ENCODE results near the gene LEP.

LEP gene

GRCh38 chr7:128206017-128206746 is 34.9 kb upstream of the LEP start:
- Mint-ChIP-seq H3K4me1 (ENCODE audit: low read depth) (peaks cover 11% of the 10 kb centered on the region), H3K36me3 (no peaks in the 10 kb centered on the region), H3K4me3 (no peak overlapping the region), H3K27ac (no peak overlapping the region), H3K27me3 (peaks cover 18% of the 10 kb centered on the region), H3K9me3 (ENCODE audit: low read depth) (no peaks in the 10 kb centered on the region)

- peaks cover 6% of the 10 kb centered on the region for H3K4me1 Mint-ChIP-seq (ENCODE audit: low read depth)
- no peak overlapping the region for H3K4me3 Mint-ChIP-seq
- no peak overlapping the region for H3K27ac Mint-ChIP-seq
- H3K27me3 Mint-ChIP-seq = peaks cover 14% of the 10 kb centered on the region
- no peaks in the 10 kb centered on the region for H3K9me3 Mint-ChIP-seq (ENCODE audit: low read depth)
- no peaks in the 10 kb centered on the region for H3K36me3 Mint-ChIP-seq
Observed at GRCh38 chr7:128206747-128207500, 34.2 kb upstream of the LEP start.

GRCh38 chr7:128207609-128208008 is 33.5 kb upstream of the LEP start:
- Mint-ChIP-seq H3K27me3 (peaks cover 9% of the 10 kb centered on the region), H3K27ac (no peak overlapping the region), H3K4me3 (no peak overlapping the region), H3K4me1 (ENCODE audit: low read depth) (peaks cover 2% of the 10 kb centered on the region), H3K9me3 (ENCODE audit: low read depth) (no peaks in the 10 kb centered on the region), H3K36me3 (no peaks in the 10 kb centered on the region)

DNA sequence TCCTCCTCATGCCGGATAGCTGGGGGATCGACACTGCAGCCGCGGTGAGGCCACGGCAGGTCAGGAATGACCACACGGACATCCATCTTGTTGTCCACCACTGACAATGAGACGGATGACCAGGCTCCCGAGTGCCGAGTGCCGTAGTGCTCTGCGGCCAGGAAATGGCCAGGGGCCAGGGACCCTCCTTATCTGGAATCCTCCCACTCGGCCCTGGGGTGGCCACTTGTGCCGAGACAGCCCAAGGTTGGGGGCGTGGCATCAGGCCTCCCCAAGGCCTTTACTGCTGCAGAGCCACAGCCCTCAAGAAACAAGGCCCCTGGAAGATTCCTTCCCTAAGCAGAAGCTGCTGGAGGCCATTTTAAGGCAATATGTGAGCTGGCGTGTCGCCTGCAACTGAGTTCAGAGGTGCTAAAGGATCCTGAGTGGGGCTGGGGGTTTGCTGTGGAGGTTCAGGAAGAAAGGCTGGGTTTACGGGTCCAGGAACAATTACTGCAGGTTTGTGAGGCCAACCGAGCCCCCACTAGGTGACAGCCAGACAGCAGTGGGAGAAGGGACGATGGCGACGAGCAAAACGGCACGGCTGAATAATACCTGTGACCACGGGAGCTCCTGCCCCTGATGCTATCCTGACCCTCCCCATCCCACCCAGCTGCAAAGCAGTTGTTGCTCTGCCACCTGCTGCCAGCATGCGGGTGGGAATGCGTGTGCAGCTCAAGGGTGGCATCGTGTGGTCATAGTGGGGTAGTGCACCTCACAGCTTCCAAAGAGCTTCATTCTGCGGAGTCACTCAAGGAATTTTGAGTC is 31.6 kb upstream of the LEP start:
- Mint-ChIP-seq H3K27me3 (peaks cover 5% of the 10 kb centered on the region), H3K27ac (no peak overlapping the region), H3K36me3 (no peaks in the 10 kb centered on the region), H3K9me3 (ENCODE audit: low read depth) (no peaks in the 10 kb centered on the region), H3K4me3 (no peak overlapping the region), H3K4me1 (ENCODE audit: low read depth) (peaks cover 2% of the 10 kb centered on the region)

- Mint-ChIP-seq H3K9me3 (ENCODE audit: low read depth) (no peaks in the 10 kb centered on the region), H3K36me3 (no peaks in the 10 kb centered on the region), H3K27ac (no peak overlapping the region), H3K27me3 (peaks cover 2% of the 10 kb centered on the region), H3K4me1 (ENCODE audit: low read depth) (peaks cover 2% of the 10 kb centered on the region), H3K4me3 (no peak overlapping the region)
Observed at GRCh38 chr7:128210036-128210347, 31.1 kb upstream of the LEP start.

GRCh38 chr7:128210590-128211570 is 30.2 kb upstream of the LEP start:
- no peaks in the 10 kb centered on the region for H3K36me3 Mint-ChIP-seq
- peaks cover 2% of the 10 kb centered on the region for H3K27me3 Mint-ChIP-seq
- no peak overlapping the region for H3K4me3 Mint-ChIP-seq
- peaks cover 2% of the 10 kb centered on the region for H3K4me1 Mint-ChIP-seq (ENCODE audit: low read depth)
- no peak overlapping the region for H3K27ac Mint-ChIP-seq
- H3K9me3 Mint-ChIP-seq (ENCODE audit: low read depth) = no peaks in the 10 kb centered on the region

DNA sequence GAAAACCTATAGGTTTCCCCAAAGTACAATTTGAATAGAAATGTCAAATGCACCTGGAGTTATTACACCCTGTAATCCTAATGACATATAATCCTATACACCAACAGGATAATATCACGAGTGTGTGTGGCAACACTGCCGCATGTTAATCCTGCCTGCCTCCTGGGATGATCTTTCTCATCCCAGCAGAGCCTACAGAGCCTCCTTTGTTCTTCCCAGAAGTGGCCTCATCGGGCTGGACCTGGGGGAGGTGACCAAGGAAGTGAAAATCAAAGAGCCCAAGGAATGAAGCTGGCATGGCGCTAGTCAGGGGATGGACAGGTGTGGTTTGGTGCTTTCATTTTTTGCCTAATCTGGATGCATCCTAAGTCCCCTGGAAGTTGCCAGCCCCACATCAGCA is 29.5 kb upstream of the LEP start:
- H3K36me3 Mint-ChIP-seq = no peaks in the 10 kb centered on the region
- H3K27me3 Mint-ChIP-seq = peaks cover 2% of the 10 kb centered on the region
- H3K9me3 Mint-ChIP-seq (ENCODE audit: low read depth) = no peaks in the 10 kb centered on the region
- H3K27ac Mint-ChIP-seq = no peak overlapping the region
- no peak overlapping the region for H3K4me3 Mint-ChIP-seq
- H3K4me1 Mint-ChIP-seq (ENCODE audit: low read depth) = peaks cover 2% of the 10 kb centered on the region

GRCh38 chr7:128214463-128214862 is 26.6 kb upstream of the LEP start:
- H3K27me3 Mint-ChIP-seq = peaks cover 4% of the 10 kb centered on the region
- peaks cover 2% of the 10 kb centered on the region for H3K4me1 Mint-ChIP-seq (ENCODE audit: low read depth)
- H3K36me3 Mint-ChIP-seq = no peaks in the 10 kb centered on the region
- H3K4me3 Mint-ChIP-seq = no peak overlapping the region
- H3K9me3 Mint-ChIP-seq (ENCODE audit: low read depth) = no peaks in the 10 kb centered on the region
- H3K27ac Mint-ChIP-seq = no peak overlapping the region

DNA sequence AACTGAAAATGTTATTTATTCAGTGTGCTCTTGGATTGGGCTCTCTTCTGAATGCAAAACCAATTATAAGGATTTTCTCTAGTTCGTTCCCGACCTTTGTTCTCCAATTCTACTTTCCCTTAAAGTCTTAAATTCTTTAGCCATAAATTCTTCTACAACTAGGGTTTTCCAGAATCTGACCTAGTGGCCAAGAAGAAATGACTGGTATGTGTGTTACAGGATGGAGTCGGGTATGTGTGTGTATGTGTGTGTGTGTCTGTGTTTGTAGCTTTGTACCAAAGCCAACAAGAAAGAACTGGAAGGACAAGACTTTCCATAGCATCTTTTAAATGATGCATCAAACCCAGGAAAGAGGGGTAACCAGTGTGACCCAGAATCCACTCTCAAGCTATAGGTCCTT is 25.8 kb upstream of the LEP start:
- peaks cover 2% of the 10 kb centered on the region for H3K27me3 Mint-ChIP-seq
- H3K27ac Mint-ChIP-seq = no peak overlapping the region

DNA sequence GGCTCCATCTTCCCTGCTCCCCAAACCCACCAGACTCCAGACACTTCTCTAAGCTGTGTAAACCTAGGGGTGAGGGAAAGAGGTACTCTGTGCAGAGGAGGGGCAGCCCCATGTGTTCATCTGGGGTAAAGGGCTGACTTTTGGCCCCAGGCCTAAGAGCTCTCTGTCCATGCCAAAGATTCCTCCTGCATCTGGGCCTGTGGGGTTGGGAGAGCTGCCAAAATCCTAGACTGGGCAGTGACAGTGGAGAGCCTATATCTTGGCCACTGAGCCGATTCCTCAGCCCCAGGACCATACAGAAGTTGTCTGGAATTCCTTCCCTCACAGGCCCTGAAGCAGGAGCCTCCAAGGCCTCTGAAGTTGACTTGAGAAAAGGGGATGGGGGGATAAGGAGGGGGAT is 25.3 kb upstream of the LEP start:
- no peak overlapping the region for H3K27ac Mint-ChIP-seq
- H3K4me1 Mint-ChIP-seq (ENCODE audit: low read depth) = no peaks in the 10 kb centered on the region
- peaks cover 2% of the 10 kb centered on the region for H3K27me3 Mint-ChIP-seq
- H3K36me3 Mint-ChIP-seq = no peaks in the 10 kb centered on the region
- H3K9me3 Mint-ChIP-seq (ENCODE audit: low read depth) = no peaks in the 10 kb centered on the region
- no peak overlapping the region for H3K4me3 Mint-ChIP-seq

More for the DNA sequence above, 25.8 kb upstream of the LEP start:
- no peaks in the 10 kb centered on the region for H3K4me1 Mint-ChIP-seq (ENCODE audit: low read depth)
- no peaks in the 10 kb centered on the region for H3K36me3 Mint-ChIP-seq
- H3K9me3 Mint-ChIP-seq (ENCODE audit: low read depth) = no peaks in the 10 kb centered on the region
- H3K4me3 Mint-ChIP-seq = no peak overlapping the region

DNA sequence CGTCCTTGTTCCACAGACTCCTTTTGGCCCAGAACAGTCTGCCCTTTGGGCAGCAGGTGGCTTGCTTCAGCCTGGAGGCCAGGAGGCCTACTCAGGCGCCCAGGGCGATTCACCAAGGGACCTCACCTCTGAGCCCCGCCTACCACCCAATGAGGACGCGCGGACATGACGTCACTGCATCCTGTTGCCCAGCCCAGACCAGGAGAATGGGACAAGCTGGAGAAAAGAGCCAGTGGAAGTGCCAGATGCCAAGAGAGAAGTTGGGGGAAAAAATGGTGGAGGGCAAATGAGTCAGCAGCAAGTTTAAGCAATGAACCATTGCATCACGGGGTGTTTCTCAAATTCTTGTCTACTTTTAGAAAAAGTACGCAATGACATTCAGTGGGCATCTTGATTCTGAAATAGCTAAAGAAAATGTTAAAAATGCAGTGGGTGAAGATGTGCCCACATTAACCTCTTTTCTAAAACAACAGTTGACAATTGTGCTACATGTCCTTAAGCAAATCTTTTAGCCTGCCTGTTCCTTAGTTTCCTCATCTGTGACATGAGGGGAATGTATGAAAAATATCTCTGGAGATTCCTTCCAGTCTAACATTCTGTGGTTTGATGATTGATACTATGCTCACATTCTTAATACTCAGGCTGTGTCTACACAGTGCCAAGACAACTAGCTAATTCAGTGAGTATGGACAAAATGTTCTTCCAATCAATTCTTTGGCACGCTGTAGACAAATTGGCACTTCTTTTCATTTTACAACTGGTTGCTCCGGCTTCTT is 23.9 kb upstream of the LEP start:
- Mint-ChIP-seq H3K27ac (no peak overlapping the region), H3K4me3 (no peak overlapping the region), H3K9me3 (ENCODE audit: low read depth) (no peaks in the 10 kb centered on the region), H3K4me1 (ENCODE audit: low read depth) (no peaks in the 10 kb centered on the region), H3K27me3 (peaks cover 2% of the 10 kb centered on the region), H3K36me3 (no peaks in the 10 kb centered on the region)

GRCh38 chr7:128217967-128218652 is 23.0 kb upstream of the LEP start:
- Mint-ChIP-seq H3K4me1 (ENCODE audit: low read depth) (no peaks in the 10 kb centered on the region), H3K27me3 (peaks cover 2% of the 10 kb centered on the region), H3K4me3 (no peak overlapping the region), H3K36me3 (no peaks in the 10 kb centered on the region), H3K9me3 (ENCODE audit: low read depth) (no peaks in the 10 kb centered on the region), H3K27ac (no peak overlapping the region)

DNA sequence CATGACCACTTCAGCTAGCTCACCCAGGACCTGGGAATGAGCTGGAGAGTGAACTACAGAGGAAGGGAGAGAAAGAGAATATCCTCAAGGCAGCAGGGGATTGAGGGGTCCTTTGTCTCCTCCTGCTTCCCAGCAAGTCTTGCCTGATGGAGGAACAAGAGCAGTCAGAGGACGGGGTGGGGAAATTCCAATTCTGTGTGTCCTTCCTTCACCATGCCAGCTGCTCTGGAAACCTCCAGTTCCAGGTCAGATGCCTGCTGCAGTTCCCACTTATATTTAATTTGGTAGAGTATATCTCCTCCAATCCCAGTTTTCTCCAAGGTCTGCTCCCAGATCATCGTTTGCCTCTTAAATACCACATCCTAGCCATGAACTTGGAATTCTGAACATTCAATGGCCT is 21.4 kb upstream of the LEP start:
- no peak overlapping the region for H3K4me3 Mint-ChIP-seq
- H3K36me3 Mint-ChIP-seq = no peaks in the 10 kb centered on the region
- no peak overlapping the region for H3K27ac Mint-ChIP-seq
- H3K4me1 Mint-ChIP-seq (ENCODE audit: low read depth) = no peaks in the 10 kb centered on the region
- no peaks in the 10 kb centered on the region for H3K9me3 Mint-ChIP-seq (ENCODE audit: low read depth)
- H3K27me3 Mint-ChIP-seq = peaks cover 4% of the 10 kb centered on the region
